ENCODE data around the gene SPC25.
A peak's percentile ranks its signal among the peaks of the same experiment; 100 is the strongest.
"Not testable (repeated sequence)": the region's sequence is repeated elsewhere in the genome, so short reads cannot be mapped to it uniquely, and the experiment has no call there.

SPC25 gene, protein sequence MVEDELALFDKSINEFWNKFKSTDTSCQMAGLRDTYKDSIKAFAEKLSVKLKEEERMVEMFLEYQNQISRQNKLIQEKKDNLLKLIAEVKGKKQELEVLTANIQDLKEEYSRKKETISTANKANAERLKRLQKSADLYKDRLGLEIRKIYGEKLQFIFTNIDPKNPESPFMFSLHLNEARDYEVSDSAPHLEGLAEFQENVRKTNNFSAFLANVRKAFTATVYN
- total RNA-seq, result 0 to 0.84 (median 0.06) reads per million in 9 experiments

DNA sequence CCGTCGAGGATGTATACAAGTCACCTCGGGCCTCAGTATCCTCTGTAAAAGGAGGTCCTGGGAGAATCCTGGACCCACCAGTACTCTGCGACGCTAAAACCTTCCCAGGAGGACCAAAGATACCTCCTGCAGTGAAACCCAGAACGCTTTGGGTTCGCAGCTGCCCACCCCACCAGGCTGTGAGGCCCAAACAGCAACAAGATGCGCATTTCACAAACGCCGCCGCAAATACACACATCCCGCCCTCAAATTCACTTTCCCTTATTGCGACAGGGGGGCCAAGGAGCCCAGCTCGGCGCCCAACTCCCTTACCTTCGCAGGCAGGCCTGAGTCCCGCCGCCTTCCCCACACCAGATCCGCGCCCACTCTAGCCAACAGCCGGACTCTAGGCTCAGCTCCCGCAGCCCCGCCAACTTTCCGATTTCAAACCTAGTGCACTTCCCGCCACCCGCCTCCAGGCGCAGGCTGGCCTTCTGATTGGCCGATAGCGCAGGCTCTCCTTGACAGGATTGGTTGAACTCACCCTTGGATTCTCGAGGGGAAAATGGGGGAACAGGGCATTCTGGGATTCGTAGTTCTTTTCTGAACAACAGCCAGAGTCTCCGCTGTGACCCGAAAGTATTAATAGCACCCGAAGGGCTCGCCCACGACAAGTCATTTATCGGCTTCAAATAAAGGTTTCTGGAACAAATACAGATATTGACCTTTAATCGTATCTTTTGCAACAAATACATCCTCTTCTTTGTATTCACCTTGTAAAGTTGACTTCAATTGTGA lies at the start of gene SPC25:
TSS of gene SPC25 (minus strand) at position 425 of the 777 bp plus-strand sequence. CDS start 911 bp downstream, outside the sequence.
- Mint-ChIP-seq H3K9me3 (no peaks in the 10 kb centered on the region), H3K27ac (peak within 1 kb of the TSS in 1 of 2 donors; percentile 61)

DNA sequence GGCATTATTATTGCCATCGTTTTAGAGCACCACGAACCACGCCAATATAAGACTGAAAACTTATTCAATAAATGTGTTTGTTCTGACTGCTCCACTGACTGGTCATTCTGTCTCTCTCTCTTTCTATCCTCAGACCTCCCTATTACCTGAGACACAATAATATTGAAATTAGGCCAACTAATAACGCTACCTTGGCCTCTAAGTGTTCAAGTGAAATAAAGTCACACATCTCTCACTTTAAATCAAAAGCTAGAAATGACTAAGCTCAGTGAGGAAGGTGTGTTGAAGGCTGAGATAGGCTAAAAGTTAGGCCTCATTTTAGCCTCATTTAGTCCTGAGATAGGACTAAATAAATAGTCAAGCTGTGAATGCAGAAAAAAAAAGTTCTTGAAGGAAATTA lies 49.7 kb upstream of the SPC25 start:
- H3K4me1 Mint-ChIP-seq (ENCODE audit: low read depth in 2 of 2), result no peaks in the 10 kb centered on the region
- DNase-seq (no peak), ATAC-seq (replicated peaks) (no peak)
- H3K27me3 Mint-ChIP-seq, result peaks cover 0 to 24% of the 10 kb centered on the region in 2 donors
- no peaks in the 10 kb centered on the region for H3K9me3 Mint-ChIP-seq
- H3K4me3 Mint-ChIP-seq, result no peak overlapping the region
- no peak overlapping the region for H3K27ac Mint-ChIP-seq
- no peaks in the 10 kb centered on the region for H3K36me3 Mint-ChIP-seq (ENCODE audit: insufficient read depth)

More for the DNA sequence above, at the start of gene SPC25:
- H3K4me1 Mint-ChIP-seq (ENCODE audit: low read depth in 2 of 2), result peaks cover 9 to 10% of the 10 kb centered on the region in 2 donors
- H3K27me3 Mint-ChIP-seq, result peaks cover 6% of the 10 kb centered on the region in 2 donors
- peaks cover 6% of the 10 kb centered on the region for H3K36me3 Mint-ChIP-seq (ENCODE audit: insufficient read depth)
- ATAC-seq (replicated peaks) (peak; percentile 99), DNase-seq (peak; percentile 84 to 86 (median 85))
- peak within 1 kb of the TSS; percentile 87 to 93 for H3K4me3 Mint-ChIP-seq

DNA sequence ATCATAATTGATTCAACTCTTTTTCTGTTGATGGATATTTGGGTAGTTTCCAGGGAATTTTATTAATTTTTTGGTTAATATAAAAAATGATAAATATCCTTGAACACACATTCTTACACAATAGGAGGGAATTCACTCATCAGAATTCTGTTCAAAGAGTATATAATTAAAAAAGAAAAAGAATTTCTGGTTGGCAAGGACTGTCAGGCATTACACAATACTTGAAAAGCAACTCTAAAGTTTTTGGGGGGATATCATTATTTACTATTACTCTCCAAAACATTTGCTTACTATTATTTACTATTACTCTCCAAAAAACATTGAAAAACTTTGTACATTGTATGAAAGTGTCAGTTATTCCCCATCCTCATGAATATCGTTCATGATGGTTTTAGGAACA lies 48.8 kb upstream of the SPC25 start:
- no peaks in the 10 kb centered on the region for H3K9me3 Mint-ChIP-seq
- DNase-seq (no peak), ATAC-seq (replicated peaks) (no peak)
- H3K27ac Mint-ChIP-seq, result no peak overlapping the region
- H3K27me3 Mint-ChIP-seq, result peaks cover 0 to 16% of the 10 kb centered on the region in 2 donors
- no peaks in the 10 kb centered on the region for H3K4me1 Mint-ChIP-seq (ENCODE audit: low read depth in 2 of 2)
- H3K4me3 Mint-ChIP-seq, result no peak overlapping the region
- no peaks in the 10 kb centered on the region for H3K36me3 Mint-ChIP-seq (ENCODE audit: insufficient read depth)

DNA sequence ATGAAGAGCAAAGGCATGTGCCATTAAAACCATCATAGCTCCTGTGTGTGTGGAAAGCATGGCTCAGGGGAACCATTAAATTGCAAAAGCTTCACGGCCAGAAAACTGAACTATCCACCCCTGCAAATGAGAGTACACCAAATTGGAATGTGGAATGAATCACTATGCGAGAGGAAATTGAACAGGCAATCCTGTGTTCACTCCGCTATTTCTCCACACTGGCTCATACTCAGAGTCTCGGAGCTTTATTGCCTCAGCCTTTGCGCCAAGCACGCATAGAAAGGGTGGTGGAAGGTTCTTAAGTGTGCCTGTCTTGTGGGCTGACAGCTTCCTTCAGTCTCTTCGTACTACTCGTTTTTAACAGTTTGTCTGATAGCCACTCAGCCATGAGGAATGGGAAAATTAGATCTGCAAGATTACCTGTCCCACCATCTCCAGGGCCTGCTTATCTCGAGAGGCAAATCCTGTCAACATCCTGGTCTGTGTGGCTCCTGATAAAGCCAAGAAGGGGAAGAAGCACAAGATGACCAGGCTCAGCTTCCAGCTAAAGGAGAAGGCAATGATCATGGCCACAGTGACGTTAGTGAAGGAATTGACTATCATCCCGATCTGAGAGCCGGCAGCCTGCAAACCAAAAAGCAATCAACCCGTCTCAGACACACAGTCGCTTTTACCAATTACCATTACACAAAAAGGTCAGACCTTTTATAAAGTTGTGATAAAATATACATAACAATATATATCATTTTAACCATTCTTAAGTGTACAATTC lies 45.8 kb upstream of the SPC25 start:
- no peak overlapping the region for H3K27ac Mint-ChIP-seq
- no peaks in the 10 kb centered on the region for H3K36me3 Mint-ChIP-seq (ENCODE audit: insufficient read depth)
- ATAC-seq (replicated peaks) (no peak), DNase-seq (no peak)
- H3K4me3 Mint-ChIP-seq, result no peak overlapping the region
- H3K4me1 Mint-ChIP-seq (ENCODE audit: low read depth in 2 of 2), result no peaks in the 10 kb centered on the region
- no peaks in the 10 kb centered on the region for H3K9me3 Mint-ChIP-seq
- H3K27me3 Mint-ChIP-seq, result peaks cover 0 to 13% of the 10 kb centered on the region in 2 donors

DNA sequence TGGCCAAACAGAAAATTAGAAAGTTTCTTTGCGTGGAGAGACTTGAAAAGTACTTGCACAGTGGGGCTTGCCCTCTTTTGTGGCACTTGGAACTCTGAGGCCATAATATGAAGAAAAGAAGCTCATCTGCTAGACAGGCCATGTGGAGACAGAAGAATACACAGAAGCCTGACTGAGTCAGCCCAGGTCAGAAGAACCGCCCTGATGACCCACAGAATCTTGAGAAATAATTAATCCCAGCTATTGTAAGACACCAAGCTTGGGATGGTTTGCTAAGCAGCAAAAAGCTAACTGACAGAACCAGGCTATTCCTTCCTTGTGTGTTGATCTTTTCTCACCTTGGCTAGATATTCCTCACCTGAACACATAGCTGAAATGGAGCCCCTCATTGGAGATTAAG lies 44.6 kb upstream of the SPC25 start:
- ATAC-seq (replicated peaks) (no peak), DNase-seq (no peak)
- Mint-ChIP-seq H3K4me1 (ENCODE audit: low read depth in 2 of 2) (no peaks in the 10 kb centered on the region), H3K9me3 (no peaks in the 10 kb centered on the region), H3K27ac (no peak overlapping the region), H3K4me3 (no peak overlapping the region), H3K36me3 (ENCODE audit: insufficient read depth) (no peaks in the 10 kb centered on the region), H3K27me3 (peaks cover 0 to 13% of the 10 kb centered on the region in 2 donors)

DNA sequence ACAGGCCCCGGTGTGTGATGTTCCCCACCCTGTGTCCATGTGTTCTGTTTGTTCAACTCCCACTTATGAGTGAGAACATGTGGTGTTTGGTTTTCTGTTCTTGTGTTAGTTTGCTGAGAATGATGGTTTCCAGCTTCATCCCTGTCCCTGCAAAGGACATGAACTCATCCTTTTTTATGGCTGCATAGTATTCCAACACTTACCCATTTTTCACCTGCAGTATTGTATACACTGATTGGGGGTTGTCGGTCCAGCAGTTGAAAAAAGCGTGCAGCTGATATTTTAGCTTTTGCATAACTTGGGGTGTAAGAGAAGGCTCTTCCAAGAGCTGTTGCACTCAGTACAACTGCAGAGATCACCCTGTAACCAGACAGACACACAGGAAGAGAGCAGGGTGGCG lies 41.9 kb upstream of the SPC25 start:
- H3K4me3 Mint-ChIP-seq; H3K9me3 Mint-ChIP-seq; ATAC-seq (replicated peaks); H3K27ac Mint-ChIP-seq; H3K4me1 Mint-ChIP-seq (ENCODE audit: low read depth in 2 of 2); DNase-seq; H3K36me3 Mint-ChIP-seq (ENCODE audit: insufficient read depth): not testable (repeated sequence)
- H3K27me3 Mint-ChIP-seq, result peaks cover 11 to 16% of the 10 kb centered on the region in 2 donors

DNA sequence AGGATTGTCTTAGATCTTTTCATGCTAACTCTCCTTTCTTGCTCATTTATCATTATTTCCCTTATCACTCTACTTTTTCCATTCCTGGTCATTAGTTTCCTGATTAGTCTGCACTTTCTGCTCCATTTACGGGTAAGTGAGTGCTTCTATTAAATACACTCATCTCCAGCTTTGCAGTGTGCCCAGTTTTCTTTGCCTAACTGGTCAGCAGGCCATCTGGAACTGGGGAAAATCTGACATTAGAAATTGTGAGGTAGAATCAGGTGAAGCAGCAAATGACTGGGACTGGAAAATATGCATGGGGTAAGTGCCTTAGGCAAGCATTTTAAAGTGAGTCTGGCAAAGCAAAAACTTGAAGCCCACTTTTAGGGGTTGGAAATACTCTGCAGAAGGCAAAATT lies 40.0 kb upstream of the SPC25 start:
- ATAC-seq (replicated peaks), result no peak
- H3K4me3 Mint-ChIP-seq, result no peak overlapping the region
- H3K4me1 Mint-ChIP-seq (ENCODE audit: low read depth in 2 of 2), result no peaks in the 10 kb centered on the region
- peaks cover 23 to 24% of the 10 kb centered on the region in 2 donors for H3K27me3 Mint-ChIP-seq
- DNase-seq, result no peak
- no peaks in the 10 kb centered on the region for H3K36me3 Mint-ChIP-seq (ENCODE audit: insufficient read depth)
- H3K27ac Mint-ChIP-seq, result no peak overlapping the region
- H3K9me3 Mint-ChIP-seq, result no peaks in the 10 kb centered on the region

DNA sequence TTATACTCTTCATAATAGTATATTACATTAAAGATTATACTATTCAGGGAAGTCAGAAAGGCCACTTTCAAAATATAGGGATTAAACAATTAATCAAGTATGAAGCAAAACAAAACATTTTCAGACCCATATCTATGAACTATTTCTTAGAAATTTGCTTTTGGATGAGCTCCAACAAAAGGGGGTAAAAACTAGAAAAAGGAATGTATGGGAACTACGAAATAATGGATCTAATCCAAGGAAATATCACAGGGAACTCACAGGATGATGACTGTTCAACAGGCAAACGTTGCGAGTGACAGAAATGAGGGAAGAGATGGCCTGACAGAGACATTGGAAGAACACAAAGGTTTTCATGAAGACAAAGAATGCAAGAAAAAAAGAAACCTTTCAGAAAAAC lies 38.8 kb upstream of the SPC25 start:
- no peak for ATAC-seq (replicated peaks)
- H3K27me3 Mint-ChIP-seq, result peaks cover 25 to 27% of the 10 kb centered on the region in 2 donors
- no peaks in the 10 kb centered on the region for H3K9me3 Mint-ChIP-seq
- H3K27ac Mint-ChIP-seq, result no peak overlapping the region
- H3K4me3 Mint-ChIP-seq, result no peak overlapping the region
- no peaks in the 10 kb centered on the region for H3K36me3 Mint-ChIP-seq (ENCODE audit: insufficient read depth)
- H3K4me1 Mint-ChIP-seq (ENCODE audit: low read depth in 2 of 2), result no peaks in the 10 kb centered on the region
- no peak for DNase-seq

DNA sequence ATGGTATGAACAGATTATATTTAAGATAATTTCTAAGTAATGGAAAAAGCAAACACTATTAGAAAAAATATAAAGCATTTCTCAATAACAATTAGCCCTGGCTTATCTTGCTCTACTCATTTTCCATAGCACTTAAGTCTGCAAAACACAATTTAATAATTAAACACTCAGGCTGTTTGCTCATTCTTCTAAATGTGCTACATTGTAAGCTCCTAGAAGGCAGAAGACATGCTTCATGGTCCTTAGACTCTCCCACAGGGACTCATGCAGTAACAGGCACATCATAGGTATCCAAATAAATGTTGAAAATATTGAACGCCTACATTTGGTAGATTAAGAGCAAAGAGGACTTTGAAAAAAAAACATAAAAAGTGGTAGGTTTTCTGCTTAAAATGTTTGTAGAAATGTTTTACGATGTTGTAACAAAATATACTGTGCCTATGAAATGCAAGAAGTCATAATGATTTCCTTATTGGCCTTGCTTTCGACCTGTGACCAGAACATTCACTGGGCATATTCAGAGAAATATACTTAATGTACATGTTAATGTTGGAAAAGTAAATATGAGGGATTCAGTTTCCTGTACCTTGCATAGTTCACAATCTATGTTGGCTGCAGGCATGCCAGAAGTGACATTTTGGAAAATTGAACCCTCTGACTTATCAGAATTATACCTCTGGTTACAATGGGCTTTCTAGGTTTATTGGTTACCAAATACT lies 38.0 kb upstream of the SPC25 start:
- Mint-ChIP-seq H3K4me3 (no peak overlapping the region), H3K4me1 (ENCODE audit: low read depth in 2 of 2) (no peaks in the 10 kb centered on the region), H3K27me3 (peaks cover 33% of the 10 kb centered on the region in 2 donors), H3K27ac (no peak overlapping the region), H3K9me3 (no peaks in the 10 kb centered on the region), H3K36me3 (ENCODE audit: insufficient read depth) (no peaks in the 10 kb centered on the region)
- DNase-seq, result no peak
- no peak for ATAC-seq (replicated peaks)

DNA sequence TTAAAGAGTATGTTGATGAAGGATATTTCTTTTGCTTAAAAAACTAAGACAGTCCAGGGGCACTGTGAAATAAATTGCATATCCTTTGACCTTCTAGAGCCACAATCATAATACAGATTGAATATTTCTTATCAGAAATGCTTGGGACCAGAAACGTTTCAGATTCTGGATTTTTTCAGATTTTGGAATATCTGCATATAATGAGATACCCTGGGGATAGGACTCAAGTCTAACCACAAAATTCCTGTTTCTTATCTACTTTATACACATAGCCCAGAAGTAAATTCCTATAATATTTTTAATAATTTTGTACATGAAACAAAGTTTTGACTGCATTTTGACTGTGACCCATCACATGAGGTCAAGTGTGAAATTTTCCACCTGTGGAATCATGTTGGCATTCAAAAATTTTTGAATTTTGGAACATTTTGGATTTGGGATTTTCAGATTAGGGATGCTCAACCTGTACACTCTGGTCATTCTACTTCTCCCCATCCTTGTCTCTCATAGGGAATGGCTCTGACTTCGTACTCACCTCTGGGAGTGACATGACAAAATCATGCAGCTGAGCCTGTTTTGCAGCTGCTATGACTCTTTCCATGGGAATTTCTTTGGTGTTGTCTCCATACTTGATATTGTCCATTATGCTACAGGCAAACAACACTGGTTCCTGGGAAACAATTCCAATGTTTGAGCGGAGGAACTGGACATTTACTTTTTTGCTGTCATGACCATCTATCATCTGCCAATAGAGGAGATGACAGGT lies 36.6 kb upstream of the SPC25 start:
- Mint-ChIP-seq H3K27ac (no peak overlapping the region), H3K36me3 (ENCODE audit: insufficient read depth) (no peaks in the 10 kb centered on the region), H3K4me1 (ENCODE audit: low read depth in 2 of 2) (no peaks in the 10 kb centered on the region), H3K27me3 (peaks cover 46 to 47% of the 10 kb centered on the region in 2 donors), H3K4me3 (no peak overlapping the region), H3K9me3 (no peaks in the 10 kb centered on the region)
- no peak for DNase-seq
- ATAC-seq (replicated peaks), result no peak

DNA sequence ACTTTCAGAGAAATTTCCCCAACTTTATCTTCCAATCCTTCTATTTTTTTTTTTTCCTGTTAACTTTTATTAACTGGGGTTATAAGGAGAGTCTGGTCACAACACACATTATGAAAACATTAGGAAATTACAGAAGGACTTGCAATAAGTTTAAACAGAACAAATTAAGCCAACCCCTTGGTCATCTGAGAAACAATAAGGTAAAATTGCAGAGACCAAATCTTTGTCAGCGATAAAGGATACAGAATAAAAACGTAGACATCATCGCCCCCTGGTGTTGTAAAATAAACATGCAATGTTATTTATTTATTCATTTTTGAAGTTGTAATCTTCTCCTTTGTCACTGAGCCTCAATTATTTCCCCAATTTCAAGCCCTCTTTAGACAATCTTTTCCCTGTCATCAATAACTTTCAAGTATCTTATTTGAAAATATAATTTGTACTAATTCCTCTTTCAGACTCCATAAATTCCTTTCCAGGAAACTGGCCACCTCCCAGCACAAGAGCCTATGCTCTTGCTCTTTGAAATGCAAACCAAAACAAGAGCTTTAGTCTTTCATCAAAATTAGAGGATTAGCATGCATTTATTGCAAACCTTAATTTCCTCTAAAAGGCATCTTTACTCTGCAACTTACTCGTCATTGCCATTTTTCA lies 30.4 kb upstream of the SPC25 start:
- ATAC-seq (replicated peaks) (peak; percentile 61), DNase-seq (peak in 1 of 3 experiments; percentile 20)
- Mint-ChIP-seq H3K4me3 (no peak overlapping the region), H3K9me3 (no peaks in the 10 kb centered on the region), H3K4me1 (ENCODE audit: low read depth in 2 of 2) (no peaks in the 10 kb centered on the region), H3K27ac (no peak overlapping the region), H3K36me3 (ENCODE audit: insufficient read depth) (no peaks in the 10 kb centered on the region), H3K27me3 (peaks cover 34 to 40% of the 10 kb centered on the region in 2 donors)

DNA sequence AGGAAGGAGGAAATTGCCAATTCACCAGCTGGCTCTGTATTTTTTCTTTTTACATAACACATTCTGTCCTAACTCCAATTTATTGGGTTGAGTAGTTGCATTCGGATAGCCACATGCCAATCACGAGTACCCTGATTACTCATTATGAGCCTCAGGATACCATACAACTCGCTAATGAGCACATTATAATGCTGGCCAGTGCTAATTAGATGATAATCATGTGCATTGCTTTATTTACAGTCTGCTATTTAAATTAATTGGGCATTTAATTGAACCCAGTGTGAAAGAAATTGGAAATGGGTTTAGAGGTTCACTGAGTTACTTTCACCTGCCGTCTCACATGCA lies 26.1 kb upstream of the SPC25 start:
- Mint-ChIP-seq H3K27me3 (peaks cover 24 to 30% of the 10 kb centered on the region in 2 donors), H3K4me1 (ENCODE audit: low read depth in 2 of 2) (peaks cover 3% of the 10 kb centered on the region in 2 donors), H3K9me3 (no peaks in the 10 kb centered on the region), H3K36me3 (ENCODE audit: insufficient read depth) (no peaks in the 10 kb centered on the region), H3K27ac (no peak overlapping the region), H3K4me3 (no peak overlapping the region)
- DNase-seq (no peak), ATAC-seq (replicated peaks) (no peak)
